IPS DF 19.7 (cell line): ENCODE data around the gene IL1RAPL1.

Source experiments
- DNase-seq: peaks from one replicate; pipeline ENCODE4 v3.0.0-alpha.2; 2013; ENCODE audit warnings: low read depth, low spot score

IL1RAPL1 gene

GRCh38 chrX:29643181-29643580 is 1055.9 kb downstream of the IL1RAPL1 start:
- no peak for DNase-seq

GRCh38 chrX:29648161-29648560 is 1060.9 kb downstream of the IL1RAPL1 start:
- DNase-seq, result no peak

- no peak for DNase-seq
Observed at GRCh38 chrX:29652484-29652883, 1065.2 kb downstream of the IL1RAPL1 start.

- no peak for DNase-seq
Observed at GRCh38 chrX:29653721-29654120, 1066.5 kb downstream of the IL1RAPL1 start.

- no peak for DNase-seq
Observed at GRCh38 chrX:29659911-29660310, 1072.7 kb downstream of the IL1RAPL1 start.

- no peak for DNase-seq
Observed at GRCh38 chrX:29661290-29661689, 1074.0 kb downstream of the IL1RAPL1 start.

- DNase-seq, result no peak
Observed at GRCh38 chrX:29662101-29662500, 1074.9 kb downstream of the IL1RAPL1 start.

- no peak for DNase-seq
Observed at GRCh38 chrX:29662759-29663503, 1075.7 kb downstream of the IL1RAPL1 start.

- DNase-seq, result no peak
Observed at GRCh38 chrX:29665532-29665931, 1078.3 kb downstream of the IL1RAPL1 start.

- DNase-seq, result no peak
Observed at GRCh38 chrX:29666366-29666765, 1079.1 kb downstream of the IL1RAPL1 start.

- no peak for DNase-seq
Observed at GRCh38 chrX:29671421-29671820, 1084.2 kb downstream of the IL1RAPL1 start.

GRCh38 chrX:29687687-29688086 is 1100.4 kb downstream of the IL1RAPL1 start:
- no peak for DNase-seq

- no peak for DNase-seq
Observed at GRCh38 chrX:29690061-29690460, 1102.8 kb downstream of the IL1RAPL1 start.

- no peak for DNase-seq
Observed at GRCh38 chrX:29691044-29691443, 1103.8 kb downstream of the IL1RAPL1 start.

- DNase-seq, result no peak
Observed at GRCh38 chrX:29693912-29694311, 1106.7 kb downstream of the IL1RAPL1 start.

- no peak for DNase-seq
Observed at GRCh38 chrX:29699239-29699638, 1112.0 kb downstream of the IL1RAPL1 start.

GRCh38 chrX:29707088-29707487 is 1119.8 kb downstream of the IL1RAPL1 start:
- DNase-seq, result no peak

- no peak for DNase-seq
Observed at GRCh38 chrX:29721152-29721551, 1133.9 kb downstream of the IL1RAPL1 start.

- DNase-seq, result no peak
Observed at GRCh38 chrX:29724316-29724715, 1137.1 kb downstream of the IL1RAPL1 start.

- no peak for DNase-seq
Observed at GRCh38 chrX:29726811-29727210, 1139.6 kb downstream of the IL1RAPL1 start.

GRCh38 chrX:29728639-29729038 is 1141.4 kb downstream of the IL1RAPL1 start:
- no peak for DNase-seq

- no peak for DNase-seq
Observed at GRCh38 chrX:29744966-29745365, 1157.7 kb downstream of the IL1RAPL1 start.

- DNase-seq, result no peak
Observed at GRCh38 chrX:29746326-29746725, 1159.1 kb downstream of the IL1RAPL1 start.

- DNase-seq, result no peak
Observed at GRCh38 chrX:29762006-29762405, 1174.8 kb downstream of the IL1RAPL1 start.
